Natural killer cell (primary cell): Measurements from ENCODE around the gene CRYBG1. TPM values are rescaled to one million over a fixed set of nuclear protein-coding genes. Genes with fewer than 3 reads are reported as not detected.

Source experiments
- ATAC-seq, 3 donors: fragments of 150-1000 bp in 2 of 3; fragments of 200-7000 bp in 1 of 3; cut with Tn5 transposase; 1 replicate in 1 of 3; 2 replicates in 2 of 3; pipeline ENCODE4 v1.10.0; 2021; ENCODE audit warnings: mild to moderate bottlenecking in 2 of 3, moderate library complexity in 2 of 3
- DNase-seq, 2 donors: peaks; one replicate each; pipeline versions ENCODE4 v3.0.0 to v3.0.0-alpha.2; 2013 to 2021; ENCODE audit warnings: mixed read lengths in 1 of 2
- H3K27ac ChIP-seq: one replicate; pipeline ENCODE4 v1.5.1; 2013; ENCODE audit warnings: mild to moderate bottlenecking, low read length
- H3K27me3 ChIP-seq: one replicate; pipeline ENCODE4 v1.6.1; 2013; ENCODE audit warnings: low read length; ENCODE audit not compliant: control insufficient read depth, insufficient read depth
- H3K36me3 ChIP-seq: one replicate; pipeline ENCODE4 v1.6.1; 2013; ENCODE audit warnings: low read length; ENCODE audit not compliant: control insufficient read depth, insufficient read depth
- H3K4me1 ChIP-seq: one replicate; pipeline ENCODE4 v1.6.1; 2013; ENCODE audit warnings: low read length; ENCODE audit not compliant: control insufficient read depth, insufficient read depth
- H3K4me3 ChIP-seq: one replicate; pipeline ENCODE4 v1.5.1; 2013; ENCODE audit warnings: low read length
- H3K9me3 ChIP-seq: one replicate; pipeline ENCODE4 v1.6.1; 2013; ENCODE audit warnings: low read length; ENCODE audit not compliant: control insufficient read depth, insufficient read depth
- H3K27ac Mint-ChIP-seq, 2 donors: one replicate each; pipeline ENCODE4 v1.8.0; 2022; ENCODE audit warnings: mild to moderate bottlenecking in 2 of 2, mixed read lengths in 2 of 2, moderate library complexity in 1 of 2
- H3K27me3 Mint-ChIP-seq, 2 donors: one replicate each; pipeline ENCODE4 v1.8.0; 2022; ENCODE audit warnings: low read depth in 2 of 2, mixed read lengths in 2 of 2
- H3K36me3 Mint-ChIP-seq: one replicate; pipeline ENCODE4 v1.8.0; 2022; ENCODE audit warnings: mixed read lengths
- H3K4me1 Mint-ChIP-seq, 2 donors: one replicate each; pipeline ENCODE4 v1.8.0; 2022; ENCODE audit warnings: mixed read lengths in 2 of 2
- H3K4me3 Mint-ChIP-seq: one replicate; pipeline ENCODE4 v1.8.0; 2022; ENCODE audit warnings: mild to moderate bottlenecking, moderate library complexity, mixed read lengths
- H3K9me3 Mint-ChIP-seq, 2 donors: one replicate each; pipeline ENCODE4 v1.8.0; 2022; ENCODE audit warnings: mixed read lengths in 2 of 2
- WGBS: methylation state at CpG from one replicate; pipeline ENCODE4 v1.1.7; 2013; ENCODE audit warnings: missing lambda C conversion rate; ENCODE audit not compliant: insufficient coverage; 5-methylcytosine and 5-hydroxymethylcytosine counted together
- intact Hi-C: fragments of 100-400 bp; cut with micrococcal nuclease; formaldehyde crosslinking; loops from one replicate; pipeline ENCODE4 v1.14.2; 2022
- total RNA-seq, 4 donors: library from RNA; stranded (reverse); fragments of 120-200 nt in 1 of 4; gene quantifications; one replicate each; pipeline versions ENCODE4 v1.2.3 to v1.2.4, GENCODE V29; 2013 to 2022
- TF ChIP-seq, protein P1 (sequence below): fragments of 200-600 bp; IDR thresholded peaks from one replicate; pipeline ENCODE4 v1.8.0; 2022; ENCODE audit warnings: antibody characterized with exemption

Gene CRYBG1
- total RNA-seq, 3 donors from 2014 or later (not counting 1 experiment from before 2014, with no cell fraction given), result 16.3 to 21.8 (median 17.5) TPM

DNA sequence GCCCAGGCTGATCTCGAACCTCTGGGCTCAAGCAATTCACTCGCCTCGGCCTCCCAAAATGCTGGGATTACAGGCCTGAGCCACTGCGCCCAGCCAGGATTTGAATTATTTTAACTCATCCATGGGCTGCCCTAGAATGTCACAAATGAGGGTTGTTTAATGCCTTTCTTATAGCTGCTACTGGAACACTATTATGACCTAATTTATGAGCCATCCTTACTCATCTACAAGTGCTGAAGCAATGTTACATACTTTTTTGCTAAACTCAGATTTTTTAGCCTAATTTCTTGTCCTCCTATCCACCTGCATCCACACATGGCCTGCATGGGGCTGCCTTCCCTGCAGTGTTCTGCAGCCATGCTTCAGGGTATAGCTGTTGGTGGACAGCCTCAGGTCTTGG lies 208.9 kb downstream of the CRYBG1 start:
- H3K4me1 ChIP-seq, result no peaks in the 10 kb centered on the region
- TF ChIP-seq, protein P1, sequence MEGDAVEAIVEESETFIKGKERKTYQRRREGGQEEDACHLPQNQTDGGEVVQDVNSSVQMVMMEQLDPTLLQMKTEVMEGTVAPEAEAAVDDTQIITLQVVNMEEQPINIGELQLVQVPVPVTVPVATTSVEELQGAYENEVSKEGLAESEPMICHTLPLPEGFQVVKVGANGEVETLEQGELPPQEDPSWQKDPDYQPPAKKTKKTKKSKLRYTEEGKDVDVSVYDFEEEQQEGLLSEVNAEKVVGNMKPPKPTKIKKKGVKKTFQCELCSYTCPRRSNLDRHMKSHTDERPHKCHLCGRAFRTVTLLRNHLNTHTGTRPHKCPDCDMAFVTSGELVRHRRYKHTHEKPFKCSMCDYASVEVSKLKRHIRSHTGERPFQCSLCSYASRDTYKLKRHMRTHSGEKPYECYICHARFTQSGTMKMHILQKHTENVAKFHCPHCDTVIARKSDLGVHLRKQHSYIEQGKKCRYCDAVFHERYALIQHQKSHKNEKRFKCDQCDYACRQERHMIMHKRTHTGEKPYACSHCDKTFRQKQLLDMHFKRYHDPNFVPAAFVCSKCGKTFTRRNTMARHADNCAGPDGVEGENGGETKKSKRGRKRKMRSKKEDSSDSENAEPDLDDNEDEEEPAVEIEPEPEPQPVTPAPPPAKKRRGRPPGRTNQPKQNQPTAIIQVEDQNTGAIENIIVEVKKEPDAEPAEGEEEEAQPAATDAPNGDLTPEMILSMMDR, result no peak
- Mint-ChIP-seq H3K4me1 (peaks cover 5% of the 10 kb centered on the region in 2 donors), H3K27ac (no peak overlapping the region), H3K36me3 (no peaks in the 10 kb centered on the region), H3K9me3 (no peaks in the 10 kb centered on the region), H3K4me3 (no peak overlapping the region), H3K27me3 (no peaks in the 10 kb centered on the region)
- H3K27me3 ChIP-seq, result no peaks in the 10 kb centered on the region
- DNase-seq, result no peak
- intact Hi-C loops, result no loop called here
- H3K36me3 ChIP-seq, result peaks cover 59% of the 10 kb centered on the region
- 98% methylated on average over 4 of the region's 4 CpGs for WGBS
- no peak overlapping the region for H3K4me3 ChIP-seq
- H3K27ac ChIP-seq, result no peak overlapping the region
- no peaks in the 10 kb centered on the region for H3K9me3 ChIP-seq
- no peak for ATAC-seq

DNA sequence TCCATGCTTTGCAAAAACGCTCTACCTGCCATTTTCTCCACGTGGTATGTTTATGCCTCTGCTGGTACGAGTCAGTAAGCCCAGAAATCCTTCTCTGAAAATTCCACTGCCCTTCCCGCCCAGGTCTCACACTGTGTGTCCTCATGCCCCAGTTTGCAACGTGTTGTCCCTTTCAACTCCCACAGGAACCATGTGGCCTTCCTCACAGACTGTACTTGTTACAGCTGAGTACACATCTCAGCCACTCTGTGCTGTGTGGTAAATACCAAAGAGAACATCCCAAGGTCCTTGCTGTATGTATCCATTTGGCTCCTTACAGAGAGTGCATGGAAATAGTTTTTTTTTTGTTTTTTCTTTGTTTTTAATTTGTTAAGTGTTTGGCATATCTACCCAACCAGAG lies 211.9 kb downstream of the CRYBG1 start:
- no peaks in the 10 kb centered on the region for H3K9me3 Mint-ChIP-seq
- no peak overlapping the region for H3K27ac Mint-ChIP-seq
- ATAC-seq (no peak), DNase-seq (no peak)
- Histone ChIP-seq H3K4me3 (no peak overlapping the region), H3K9me3 (no peaks in the 10 kb centered on the region), H3K27me3 (no peaks in the 10 kb centered on the region), H3K4me1 (no peaks in the 10 kb centered on the region), H3K27ac (no peak overlapping the region), H3K36me3 (peaks cover 37% of the 10 kb centered on the region)
- H3K36me3 Mint-ChIP-seq, result no peaks in the 10 kb centered on the region
- H3K4me3 Mint-ChIP-seq, result no peak overlapping the region
- TF ChIP-seq, protein P1, result no peak
- 86% methylated on average over 5 of the region's 5 CpGs for WGBS
- intact Hi-C loops, result no loop called here
- no peaks in the 10 kb centered on the region for H3K4me1 Mint-ChIP-seq
- H3K27me3 Mint-ChIP-seq, result no peaks in the 10 kb centered on the region

DNA sequence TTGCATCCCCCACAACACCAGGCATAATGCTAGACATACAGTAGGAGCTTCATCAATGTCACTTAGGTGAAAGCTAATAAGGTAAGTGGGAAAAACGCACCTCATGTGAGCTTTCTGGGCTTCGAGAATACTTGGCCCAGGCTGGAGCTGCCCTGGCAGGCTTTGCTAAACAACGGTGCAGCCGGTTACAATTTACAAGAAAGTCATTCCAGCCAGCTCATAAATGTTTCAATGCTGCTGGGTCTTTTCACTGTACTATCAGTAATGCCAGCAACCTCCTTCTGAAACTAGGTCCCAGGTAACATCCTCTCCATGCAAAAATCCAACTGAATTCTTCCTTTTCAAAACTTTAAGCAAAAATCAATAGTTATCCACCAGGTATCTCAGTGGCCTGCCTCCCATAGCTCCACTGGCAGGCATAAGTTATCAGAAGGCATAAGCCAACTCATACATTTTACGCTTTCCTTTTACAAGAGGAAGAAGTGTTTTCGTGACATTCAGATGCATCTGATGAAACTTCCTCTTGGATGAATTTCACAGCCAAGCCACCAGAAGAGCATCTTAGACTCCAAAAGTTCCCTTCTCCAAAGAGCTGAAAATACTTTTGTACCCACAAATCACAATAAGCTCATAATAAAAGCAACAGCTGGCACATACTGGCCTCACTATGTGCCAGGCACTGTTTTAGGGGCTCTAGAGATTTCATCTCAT lies 212.5 kb downstream of the CRYBG1 start:
- H3K36me3 Mint-ChIP-seq, result no peaks in the 10 kb centered on the region
- Histone ChIP-seq H3K36me3 (peaks cover 31% of the 10 kb centered on the region), H3K27ac (no peak overlapping the region), H3K27me3 (no peaks in the 10 kb centered on the region), H3K4me3 (no peak overlapping the region), H3K9me3 (no peaks in the 10 kb centered on the region), H3K4me1 (no peaks in the 10 kb centered on the region)
- no peaks in the 10 kb centered on the region for H3K9me3 Mint-ChIP-seq
- TF ChIP-seq, protein P1, result no peak
- no peak overlapping the region for H3K27ac Mint-ChIP-seq
- no peak for DNase-seq
- intact Hi-C loops, result no loop called here
- H3K4me3 Mint-ChIP-seq, result no peak overlapping the region
- ATAC-seq, result peak in 1 of 3 donors; percentile 35
- no peaks in the 10 kb centered on the region for H3K4me1 Mint-ChIP-seq
- 93% methylated on average over 6 of the region's 6 CpGs for WGBS
- H3K27me3 Mint-ChIP-seq, result no peaks in the 10 kb centered on the region
